GM21515 (cell line): ENCODE results near the gene SHC1.
A peak's percentile ranks its signal among the peaks of the same experiment; 100 is the strongest.
"Not testable (repeated sequence)": the region's sequence is repeated elsewhere in the genome, so short reads cannot be mapped to it uniquely, and the experiment has no call there.

Source experiments
- ATAC-seq: cut with Tn5 transposase; IDR thresholded peaks from one replicate; pipeline ENCODE4 v1.9.1; 2021; ENCODE audit not compliant: unreplicated experiment

The SHC1 gene

GRCh38 chr1:154996966-154997701 lies 26.6 kb upstream of the SHC1 start:
- no peak for ATAC-seq

DNA sequence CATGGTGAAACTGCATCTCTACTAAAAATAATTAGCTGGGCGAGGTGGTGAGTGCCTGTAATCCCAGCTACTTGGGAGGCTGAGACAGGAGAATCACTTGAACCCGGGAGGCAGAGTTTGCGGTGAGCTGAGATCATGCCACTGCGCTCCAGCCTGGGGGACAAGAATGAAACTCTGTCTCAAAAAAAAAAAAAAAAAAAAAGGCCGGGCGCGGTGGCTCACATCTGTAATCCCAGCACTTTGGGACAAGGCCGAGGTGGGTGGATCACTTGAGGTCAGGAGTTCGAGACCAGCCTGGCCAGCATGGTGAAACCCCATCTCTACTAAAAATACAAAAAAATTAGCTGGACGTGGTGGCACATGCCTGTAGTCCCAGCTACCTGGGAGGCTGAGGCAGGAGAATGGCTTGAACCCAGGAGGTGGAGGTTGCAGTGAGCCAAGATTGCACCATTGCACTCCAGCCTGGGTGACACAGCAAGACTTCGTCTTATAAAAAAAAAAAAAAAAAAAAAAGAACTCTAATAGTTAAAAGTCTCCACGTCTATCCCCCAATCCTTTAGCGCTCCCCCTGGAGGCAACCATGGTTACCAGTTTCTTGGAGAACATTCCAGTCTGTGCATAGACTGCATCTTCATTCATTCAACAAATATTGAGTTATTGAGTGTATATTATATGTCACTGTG lies 24.9 kb upstream of the SHC1 start:
- ATAC-seq: not testable (repeated sequence)

GRCh38 chr1:154994591-154994990 lies 24.0 kb upstream of the SHC1 start:
- ATAC-seq: no peak

DNA sequence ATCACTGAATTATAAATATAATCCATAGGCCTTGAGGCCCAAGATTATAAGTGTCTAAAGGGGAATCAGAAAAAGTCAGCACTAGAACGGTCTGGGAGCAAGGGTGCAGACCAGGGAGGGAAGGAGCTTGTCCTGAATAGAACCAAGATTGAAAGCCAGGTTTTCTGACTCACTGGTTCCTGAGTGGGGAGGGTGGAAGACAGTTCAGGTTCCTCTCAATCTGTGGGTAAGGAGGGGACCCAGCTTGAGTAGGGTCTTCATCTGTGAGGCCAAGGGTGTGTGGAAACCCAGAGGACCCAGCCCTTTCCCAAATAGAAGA lies 23.7 kb upstream of the SHC1 start:
- no peak for ATAC-seq

DNA sequence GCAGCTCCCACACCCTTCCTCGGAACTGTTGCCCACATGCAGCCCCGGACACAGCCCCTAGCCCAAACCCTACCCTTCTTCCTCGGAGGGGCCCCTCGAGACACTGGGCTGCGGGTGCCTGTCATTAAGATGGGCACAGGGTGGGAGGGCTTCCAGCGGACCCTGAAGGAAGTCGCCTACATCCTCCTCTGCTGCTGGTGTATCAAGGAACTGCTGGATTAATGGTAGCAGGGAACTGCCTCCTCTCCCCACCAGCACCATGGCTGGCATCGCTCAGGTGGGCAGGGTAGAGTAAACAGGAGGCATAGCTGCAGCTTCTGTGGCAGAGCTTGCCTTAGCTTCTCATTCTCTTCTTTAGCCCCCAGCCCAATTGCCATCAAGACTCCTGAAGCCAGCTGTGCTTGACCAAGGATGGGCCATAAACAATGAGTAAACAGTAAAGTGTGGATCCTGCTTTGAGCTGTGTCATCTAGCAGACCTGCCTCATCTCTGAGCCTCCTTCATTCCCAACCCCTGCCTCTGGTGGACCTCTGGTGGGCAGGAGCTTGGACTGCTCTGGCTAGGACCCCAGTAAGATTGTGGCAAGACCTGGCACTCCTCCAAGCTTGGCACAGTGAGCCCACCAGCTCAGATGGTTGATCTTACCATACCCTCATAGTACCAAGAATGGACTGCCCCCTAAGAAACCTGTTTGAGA lies 23.2 kb upstream of the SHC1 start, which contains the start of gene LENEP:
Gene LENEP, plus strand, starts transcription at position 15 of the 697 bp plus-strand sequence. Its CDS starts 22 bp downstream, at position 37.
- ATAC-seq: no peak

DNA sequence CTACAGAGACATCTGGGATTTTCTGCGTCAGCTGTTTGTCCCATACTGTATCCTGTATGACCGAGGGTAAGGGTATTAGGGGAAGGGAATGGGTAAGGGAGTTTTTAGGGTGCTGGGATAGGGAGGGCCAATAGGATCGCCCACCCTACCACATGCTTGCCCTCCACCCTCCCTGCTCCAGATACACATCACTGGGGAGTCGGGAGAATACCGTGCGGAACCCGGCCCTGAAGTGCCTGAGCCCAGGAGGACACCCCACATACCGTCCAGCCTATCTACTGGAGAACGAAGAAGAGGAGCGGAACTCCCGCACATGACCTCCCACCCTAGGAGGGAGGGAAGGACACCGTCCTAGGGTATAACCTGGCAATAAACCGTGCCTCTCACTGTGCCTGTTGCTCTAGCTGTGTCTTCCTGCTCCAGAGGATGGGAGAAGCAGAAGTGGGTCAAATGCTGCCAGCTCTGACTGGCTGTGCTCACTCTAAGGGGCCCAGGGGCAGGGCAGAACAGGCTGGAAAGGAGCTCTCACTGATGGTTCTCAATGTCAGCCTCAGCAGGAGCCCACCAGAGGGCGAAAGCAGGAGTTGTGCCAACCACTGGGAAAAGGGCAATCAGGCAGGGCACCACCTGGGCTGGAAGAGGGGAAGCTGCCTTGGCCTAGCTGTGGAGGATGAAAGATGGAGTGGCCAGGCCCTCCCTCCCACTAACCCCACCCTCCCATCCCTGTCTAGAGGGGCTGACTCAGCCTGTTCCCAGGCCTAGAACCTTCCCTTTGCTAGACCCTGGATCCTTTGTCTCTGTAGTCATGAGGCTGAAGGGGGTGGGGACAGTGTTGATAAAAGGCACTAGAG lies 22.4 kb upstream of the SHC1 start:
- no peak for ATAC-seq

- ATAC-seq: no peak
Measured at GRCh38 chr1:154990276-154990675, 19.7 kb upstream of the SHC1 start.

- no peak for ATAC-seq
Measured at GRCh38 chr1:154989195-154989860, 18.8 kb upstream of the SHC1 start.

DNA sequence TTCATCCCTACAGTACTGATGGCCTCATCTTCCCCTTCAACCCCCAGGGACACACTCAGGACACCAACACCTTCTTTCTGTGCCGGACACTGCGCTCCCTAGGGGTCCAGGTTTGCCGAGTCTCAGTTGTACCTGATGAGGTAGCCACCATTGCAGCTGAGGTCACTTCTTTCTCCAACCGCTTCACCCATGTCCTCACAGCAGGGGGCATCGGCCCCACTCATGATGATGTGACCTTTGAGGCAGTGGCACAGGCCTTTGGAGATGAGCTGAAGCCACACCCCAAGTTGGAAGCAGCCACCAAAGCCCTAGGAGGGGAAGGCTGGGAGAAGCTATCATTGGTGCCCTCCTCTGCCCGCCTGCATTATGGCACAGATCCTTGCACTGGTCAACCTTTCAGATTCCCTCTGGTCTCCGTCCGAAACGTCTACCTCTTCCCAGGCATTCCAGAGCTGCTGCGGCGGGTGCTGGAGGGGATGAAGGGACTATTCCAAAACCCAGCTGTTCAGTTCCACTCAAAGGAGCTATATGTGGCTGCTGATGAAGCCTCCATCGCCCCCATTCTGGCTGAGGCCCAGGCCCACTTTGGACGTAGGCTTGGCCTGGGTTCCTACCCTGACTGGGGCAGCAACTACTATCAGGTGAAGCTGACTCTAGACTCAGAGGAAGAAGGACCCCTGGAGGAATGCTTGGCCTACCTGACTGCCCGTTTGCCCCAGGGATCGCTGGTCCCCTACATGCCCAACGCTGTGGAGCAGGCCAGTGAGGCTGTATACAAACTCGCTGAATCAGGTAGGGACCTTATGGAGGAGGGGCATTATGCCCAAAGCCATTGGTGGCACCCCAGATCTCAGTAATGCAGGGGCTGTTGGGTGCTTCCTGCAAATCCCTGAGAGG lies 17.8 kb upstream of the SHC1 start:
- ATAC-seq: no peak

GRCh38 chr1:154987326-154987725 lies 16.8 kb upstream of the SHC1 start:
- ATAC-seq: no peak

DNA sequence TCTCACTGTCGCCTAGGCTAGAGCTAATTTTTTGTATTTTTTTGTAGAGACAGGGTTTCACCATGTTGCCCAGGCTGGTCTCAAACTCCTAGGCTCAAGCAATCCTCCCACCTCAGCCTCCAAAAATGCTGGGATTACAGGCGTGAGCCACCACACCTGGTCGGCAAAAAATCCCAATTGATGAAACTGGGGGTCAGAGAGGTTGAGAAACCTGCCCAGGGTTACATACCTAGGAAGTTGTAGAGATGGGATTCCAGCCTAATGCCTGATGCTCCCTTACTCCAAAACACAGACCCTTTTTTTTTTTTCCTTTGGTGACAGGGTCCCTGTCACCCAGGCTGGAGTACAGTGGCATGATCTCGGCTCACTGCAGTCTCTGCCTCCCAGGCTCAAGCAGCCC lies 16.2 kb upstream of the SHC1 start:
- not testable (repeated sequence) for ATAC-seq

GRCh38 chr1:154983776-154984466 lies 13.4 kb upstream of the SHC1 start:
- no peak for ATAC-seq

DNA sequence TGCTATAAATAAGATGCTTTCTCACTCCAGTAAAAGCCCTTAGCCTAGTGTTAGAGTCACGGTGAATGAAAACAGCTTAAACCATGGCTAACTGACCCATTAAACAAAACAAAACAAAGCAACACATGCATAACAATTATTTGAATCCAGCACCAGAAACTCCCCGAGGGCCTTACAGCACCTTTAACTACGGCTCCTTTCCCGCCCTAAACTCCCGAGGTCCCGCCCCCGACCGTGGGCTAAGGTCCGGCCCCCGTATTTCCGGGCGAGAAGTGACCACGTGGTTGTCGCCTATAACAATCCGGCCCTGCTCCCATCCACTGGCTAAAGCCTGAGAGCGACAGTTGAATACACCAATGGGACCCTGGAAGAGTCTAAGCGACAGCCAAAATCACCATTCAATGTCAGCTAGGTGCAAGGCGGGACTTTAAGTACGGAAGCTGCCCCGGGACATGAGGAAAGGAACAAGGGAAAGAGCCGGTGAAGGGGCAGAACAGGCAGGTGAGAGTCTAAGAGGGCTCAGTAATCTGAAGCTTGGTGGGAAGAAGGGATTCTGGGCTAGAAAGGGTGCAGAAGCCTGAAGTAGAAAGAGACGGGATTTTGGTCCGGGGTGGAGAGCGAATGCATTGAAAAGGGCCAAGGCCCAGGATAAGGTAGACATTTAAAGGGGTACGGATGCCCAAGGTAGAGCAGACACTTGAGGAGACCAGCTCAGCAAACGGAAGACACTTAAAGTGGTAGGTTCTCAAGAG lies 12.5 kb upstream of the SHC1 start, which contains the start of gene FLAD1:
Gene FLAD1, plus strand, starts transcription at position 448 of the 752 bp plus-strand sequence. CDS start 351 bp downstream, outside the sequence.
- peak; percentile 93 for ATAC-seq

DNA sequence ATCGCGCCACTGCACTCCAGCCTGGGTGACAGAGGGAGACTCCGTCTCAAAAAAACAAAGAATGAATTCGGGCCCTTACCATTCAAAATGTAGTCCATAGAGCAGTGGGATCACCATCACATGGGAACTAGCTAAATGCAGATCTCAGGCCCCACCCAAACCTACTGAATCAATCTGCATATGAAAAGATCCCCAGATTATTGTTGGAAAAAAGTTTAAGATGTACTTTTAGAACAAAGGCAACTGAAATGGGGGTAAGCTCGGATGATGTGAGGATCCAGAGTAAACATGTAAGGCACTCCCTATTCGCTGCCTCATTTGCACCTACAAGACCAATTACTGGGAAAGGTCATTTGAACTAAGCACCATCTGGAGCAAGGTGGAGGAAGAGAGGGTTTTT lies 11.8 kb upstream of the SHC1 start:
- no peak for ATAC-seq

- ATAC-seq: no peak
Measured at GRCh38 chr1:154978360-154978759, 7.8 kb upstream of the SHC1 start.

DNA sequence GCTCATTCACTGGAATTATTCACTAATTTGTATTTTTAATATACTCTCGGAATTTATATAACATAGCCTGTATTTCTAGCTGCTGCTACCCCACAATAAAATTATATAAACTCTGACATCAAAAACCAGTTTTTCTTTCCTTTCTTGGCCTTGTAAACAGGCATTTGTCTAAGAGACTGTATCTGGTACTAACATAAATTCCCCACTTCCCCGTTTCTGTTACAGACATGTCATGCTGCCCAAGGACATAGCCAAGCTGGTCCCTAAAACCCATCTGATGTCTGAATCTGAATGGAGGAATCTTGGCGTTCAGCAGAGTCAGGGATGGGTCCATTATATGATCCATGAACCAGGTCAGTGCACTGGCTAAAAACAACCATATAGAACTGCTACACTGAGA lies 7.2 kb upstream of the SHC1 start:
- not testable (repeated sequence) for ATAC-seq

DNA sequence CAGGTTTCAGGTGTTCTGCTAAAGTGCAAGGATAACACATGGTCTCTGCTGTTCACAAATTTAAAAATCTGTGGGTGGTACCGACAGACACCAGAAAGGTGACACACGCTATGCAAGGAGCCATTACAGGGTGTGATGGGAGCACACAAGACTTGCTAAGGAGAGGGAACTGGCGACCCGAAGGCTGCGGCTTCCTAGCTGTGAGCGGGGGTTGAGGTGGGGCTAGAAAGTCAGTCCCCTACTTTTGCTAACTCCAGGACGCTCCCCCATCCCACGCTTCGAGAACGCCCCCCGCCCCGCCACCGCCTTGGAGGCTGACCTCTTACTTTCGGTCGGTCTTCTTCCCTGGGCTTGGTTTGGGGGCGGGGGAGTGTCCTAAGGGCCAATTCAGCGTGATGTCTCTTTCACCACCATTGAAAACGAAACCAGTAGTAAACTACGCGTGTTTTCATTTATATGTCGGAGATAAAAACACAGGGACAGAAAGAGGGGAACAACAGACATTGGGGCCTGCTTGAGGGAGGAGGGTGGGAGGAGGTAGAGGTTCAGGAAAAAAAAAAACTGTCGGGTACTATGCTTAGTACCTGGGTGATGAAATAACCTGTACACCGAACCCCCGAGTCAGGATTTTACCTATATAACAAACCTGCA lies 5.0 kb upstream of the SHC1 start:
- ATAC-seq: no peak
